ENCODE results near the gene TESK2.

GRCh38 chr1:45448357-45448756 is 42.6 kb downstream of the TESK2 start:
- TF ChIP-seq EZH2phosphoT487 (IDR thresholded peaks at IDR 0.05; ENCODE audit: insufficient read depth, low read depth): no peak
- TF ChIP-seq EZH2 (IDR thresholded peaks at IDR 0.05; ENCODE audit: insufficient read depth, poor library complexity, severe bottlenecking): no peak

Measured in GM23248 (cell line).